Measurements from ENCODE around the gene HDAC1. TPM values are rescaled to one million over a fixed set of nuclear protein-coding genes. Genes with fewer than 3 reads are reported as not detected.
A peak's percentile ranks its signal among the peaks of the same experiment; 100 is the strongest.
"Not testable (repeated sequence)": the region's sequence is repeated elsewhere in the genome, so short reads cannot be mapped to it uniquely, and the experiment has no call there.

The HDAC1 gene
- total RNA-seq, 4 donors from 2014 or later = 8.7 to 23.8 (median 11.8) TPM

DNA sequence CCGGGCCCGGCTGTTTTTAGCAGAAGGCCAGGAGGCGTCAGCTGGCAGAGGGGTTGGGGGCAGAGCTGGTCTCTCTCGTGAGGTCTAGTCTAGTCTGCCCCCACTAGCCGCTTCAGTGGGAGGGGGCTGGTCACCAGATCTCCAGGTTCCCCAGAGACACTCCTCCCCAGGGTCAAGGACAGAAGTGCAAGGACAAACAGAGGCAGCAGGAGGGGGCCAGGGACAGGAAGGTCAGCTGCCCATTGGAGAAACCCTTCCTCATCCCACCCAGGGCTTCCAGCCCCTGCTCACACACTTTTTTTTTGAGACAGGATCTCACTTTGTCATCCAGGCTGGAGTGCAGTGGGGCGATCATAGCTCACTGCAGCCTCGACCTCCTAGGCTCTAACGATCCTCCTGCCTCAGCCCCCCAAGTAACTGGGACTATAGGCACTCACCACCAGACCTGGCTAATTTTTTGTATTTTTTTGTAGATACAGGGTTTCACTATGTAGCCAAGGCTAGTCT lies 60.4 kb downstream of the HDAC1 start:
- peaks cover 19 to 24% of the 10 kb centered on the region in 2 donors for H3K4me1 ChIP-seq
- in situ Hi-C loops (cut with MboI; ENCODE audit: low sequenced_read_pairs in 4 of 4) = no loop called here

DNA sequence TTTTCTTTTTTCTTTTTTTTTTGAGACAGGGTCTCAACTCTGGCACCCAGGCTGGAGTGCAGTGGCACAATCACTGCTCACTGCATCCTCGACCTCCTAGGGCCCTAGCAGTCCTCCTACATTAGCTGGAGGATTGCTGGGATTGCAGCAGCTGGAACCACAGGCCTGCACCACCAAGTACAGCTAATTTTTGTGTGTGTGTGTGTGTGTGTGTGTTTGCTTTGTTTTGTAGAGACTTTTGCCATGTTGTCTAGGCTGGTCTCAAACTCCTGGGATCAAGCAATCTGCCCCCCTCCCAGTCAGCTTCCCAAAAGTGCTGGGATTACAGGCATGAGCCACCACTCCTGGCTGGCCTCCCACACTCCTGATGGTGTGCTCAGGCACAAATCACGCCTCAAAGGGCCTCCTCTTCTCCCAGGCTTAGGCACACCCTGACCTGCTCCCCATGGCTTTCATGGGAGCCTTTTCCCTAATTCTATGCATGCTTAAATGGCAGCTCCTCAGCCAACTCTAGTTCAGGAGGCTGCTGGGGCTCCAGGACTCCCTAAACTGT lies 61.0 kb downstream of the HDAC1 start:
- in situ Hi-C loops (cut with MboI; ENCODE audit: low sequenced_read_pairs in 4 of 4) (no loop called here), intact Hi-C loops (cut with DNase I; ENCODE audit: low total_unique reads) (no loop called here)
- DNase-seq (no peak), ATAC-seq (no peak)
- TF ChIP-seq, protein P1, sequence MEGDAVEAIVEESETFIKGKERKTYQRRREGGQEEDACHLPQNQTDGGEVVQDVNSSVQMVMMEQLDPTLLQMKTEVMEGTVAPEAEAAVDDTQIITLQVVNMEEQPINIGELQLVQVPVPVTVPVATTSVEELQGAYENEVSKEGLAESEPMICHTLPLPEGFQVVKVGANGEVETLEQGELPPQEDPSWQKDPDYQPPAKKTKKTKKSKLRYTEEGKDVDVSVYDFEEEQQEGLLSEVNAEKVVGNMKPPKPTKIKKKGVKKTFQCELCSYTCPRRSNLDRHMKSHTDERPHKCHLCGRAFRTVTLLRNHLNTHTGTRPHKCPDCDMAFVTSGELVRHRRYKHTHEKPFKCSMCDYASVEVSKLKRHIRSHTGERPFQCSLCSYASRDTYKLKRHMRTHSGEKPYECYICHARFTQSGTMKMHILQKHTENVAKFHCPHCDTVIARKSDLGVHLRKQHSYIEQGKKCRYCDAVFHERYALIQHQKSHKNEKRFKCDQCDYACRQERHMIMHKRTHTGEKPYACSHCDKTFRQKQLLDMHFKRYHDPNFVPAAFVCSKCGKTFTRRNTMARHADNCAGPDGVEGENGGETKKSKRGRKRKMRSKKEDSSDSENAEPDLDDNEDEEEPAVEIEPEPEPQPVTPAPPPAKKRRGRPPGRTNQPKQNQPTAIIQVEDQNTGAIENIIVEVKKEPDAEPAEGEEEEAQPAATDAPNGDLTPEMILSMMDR (IDR thresholded peaks at IDR 0.05 in 4 of 5, conservative IDR thresholded peaks at IDR 0.05 in 1 of 5) = no peak
- no peak for TF ChIP-seq POLR2A (IDR thresholded peaks at IDR 0.05)
- Histone ChIP-seq H3K36me3 (peaks cover 0 to 8% of the 10 kb centered on the region in 2 donors), H3K27me3 (no peaks in the 10 kb centered on the region), H3K4me3 (peak overlapping the region in 1 of 4 donors; percentile 65), H3K27ac (peak overlapping the region; percentile 82 to 95 (median 93)), H3K9me3 (no peaks in the 10 kb centered on the region), H3K4me1 (peaks cover 19 to 24% of the 10 kb centered on the region in 2 donors)

More for the DNA sequence above, 60.4 kb downstream of the HDAC1 start:
- TF ChIP-seq, protein P1 (IDR thresholded peaks at IDR 0.05 in 4 of 5, conservative IDR thresholded peaks at IDR 0.05 in 1 of 5) = no peak
- TF ChIP-seq POLR2A (IDR thresholded peaks at IDR 0.05) = no peak
- Histone ChIP-seq H3K9me3 (no peaks in the 10 kb centered on the region), H3K27ac (peak overlapping the region; percentile 82 to 95 (median 93)), H3K4me3 (peak overlapping the region; percentile 65 to 87 (median 78)), H3K27me3 (no peaks in the 10 kb centered on the region), H3K36me3 (peaks cover 0 to 8% of the 10 kb centered on the region in 2 donors)
- DNase-seq (no peak), ATAC-seq (no peak)
- intact Hi-C loops (cut with DNase I; ENCODE audit: low total_unique reads) = no loop called here

DNA sequence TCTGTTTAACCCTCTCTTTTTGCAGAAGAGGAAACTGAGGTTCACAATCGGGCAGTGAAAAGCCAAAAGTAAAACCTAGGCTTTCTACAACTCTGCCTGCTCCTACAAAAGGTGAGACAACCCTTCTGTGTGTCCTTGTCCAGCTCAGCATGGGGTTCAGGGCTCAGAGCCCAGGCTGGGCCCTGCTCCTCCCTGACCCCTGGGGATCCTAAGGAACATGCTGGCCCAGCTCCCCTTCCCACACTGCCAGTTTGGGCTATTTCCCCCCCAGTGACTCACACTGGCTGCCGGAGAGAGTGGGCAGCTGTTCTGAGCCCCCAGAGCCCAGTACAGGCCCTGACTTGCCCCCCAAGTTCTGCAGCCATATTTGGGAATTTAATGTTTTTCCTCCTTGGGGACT lies 61.5 kb downstream of the HDAC1 start:
- intact Hi-C loops (cut with DNase I; ENCODE audit: low total_unique reads) = no loop called here
- peaks cover 0 to 8% of the 10 kb centered on the region in 2 donors for H3K36me3 ChIP-seq
- ATAC-seq (no peak), DNase-seq (no peak)
- peak overlapping the region; percentile 82 to 95 (median 93) for H3K27ac ChIP-seq
- no peak overlapping the region for H3K4me3 ChIP-seq
- TF ChIP-seq POLR2A (IDR thresholded peaks at IDR 0.05) = no peak
- TF ChIP-seq, protein P1 (IDR thresholded peaks at IDR 0.05 in 4 of 5, conservative IDR thresholded peaks at IDR 0.05 in 1 of 5) = no peak
- in situ Hi-C loops (cut with MboI; ENCODE audit: low sequenced_read_pairs in 4 of 4) = no loop called here
- H3K9me3 ChIP-seq = no peaks in the 10 kb centered on the region
- H3K27me3 ChIP-seq = no peaks in the 10 kb centered on the region
- H3K4me1 ChIP-seq = peaks cover 19 to 24% of the 10 kb centered on the region in 2 donors

DNA sequence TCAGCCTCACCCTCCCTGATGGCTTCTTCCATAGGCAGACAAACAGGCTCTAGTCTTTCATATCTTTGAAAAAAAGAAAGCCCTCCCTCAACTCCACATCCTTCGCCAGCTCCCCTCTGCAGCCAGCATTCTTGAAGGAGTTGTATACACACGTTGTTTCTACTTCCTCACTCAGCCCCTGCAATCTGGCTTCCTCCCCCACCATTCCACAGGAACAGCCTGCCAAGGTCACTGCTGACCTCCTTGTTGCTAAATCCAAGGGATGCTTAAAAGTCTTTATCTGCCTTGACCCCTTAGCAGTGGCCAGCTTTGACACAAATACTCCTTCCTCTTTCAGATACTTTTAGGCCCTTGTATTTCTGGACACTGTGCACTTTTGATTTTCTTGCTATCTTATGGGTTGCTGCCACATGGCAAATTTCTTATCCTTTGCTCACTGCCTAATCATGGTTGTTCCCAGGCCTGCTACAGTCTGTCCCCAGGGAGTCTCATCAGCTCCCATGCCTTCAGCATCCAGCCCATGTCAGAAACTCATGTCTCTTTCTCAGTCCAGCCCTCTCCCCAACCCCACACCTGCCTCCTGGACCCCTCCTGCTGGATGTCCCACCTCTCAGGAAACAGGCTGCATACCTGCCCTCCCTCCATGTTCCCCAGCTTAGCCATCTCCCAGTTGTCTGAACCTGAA lies 62.1 kb downstream of the HDAC1 start:
- ATAC-seq (no peak), DNase-seq (no peak)
- Histone ChIP-seq H3K27me3 (no peaks in the 10 kb centered on the region), H3K4me1 (peaks cover 19 to 24% of the 10 kb centered on the region in 2 donors), H3K36me3 (peaks cover 0 to 8% of the 10 kb centered on the region in 2 donors), H3K4me3 (no peak overlapping the region), H3K27ac (peak overlapping the region in 3 of 4 donors; percentile 91 to 95 (median 95)), H3K9me3 (no peaks in the 10 kb centered on the region)
- TF ChIP-seq, protein P1 (IDR thresholded peaks at IDR 0.05 in 4 of 5, conservative IDR thresholded peaks at IDR 0.05 in 1 of 5) = no peak
- no peak for TF ChIP-seq POLR2A (IDR thresholded peaks at IDR 0.05)
- intact Hi-C loops (cut with DNase I; ENCODE audit: low total_unique reads) = no loop called here
- in situ Hi-C loops (cut with MboI; ENCODE audit: low sequenced_read_pairs in 4 of 4) = no loop called here

DNA sequence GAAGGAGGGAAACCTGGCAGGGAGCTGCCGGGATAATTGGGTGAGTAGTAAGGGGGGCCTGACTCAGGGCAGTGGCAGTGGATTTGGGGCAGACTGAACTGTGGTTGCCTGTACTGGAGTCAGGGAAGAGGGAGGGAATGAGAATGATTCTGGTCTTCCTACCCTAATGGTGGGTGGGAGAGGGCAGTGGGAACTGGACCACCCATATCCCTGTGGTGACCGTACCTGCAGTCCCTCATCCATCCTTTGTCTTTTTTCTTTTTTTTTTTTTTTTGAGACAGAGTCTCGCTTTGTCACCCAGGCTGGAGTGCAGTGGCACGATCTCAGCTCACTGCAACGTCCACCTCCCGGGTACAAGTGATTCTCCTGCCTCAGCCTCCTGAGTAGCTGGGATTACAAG lies 63.9 kb downstream of the HDAC1 start:
- H3K9me3 ChIP-seq; H3K27ac ChIP-seq; in situ Hi-C loops (cut with MboI; ENCODE audit: low sequenced_read_pairs in 4 of 4); H3K4me3 ChIP-seq; intact Hi-C loops (cut with DNase I; ENCODE audit: low total_unique reads); H3K36me3 ChIP-seq; H3K27me3 ChIP-seq; ATAC-seq; DNase-seq: not testable (repeated sequence)
- H3K4me1 ChIP-seq = peaks cover 19 to 22% of the 10 kb centered on the region in 2 donors
